HG03175 (cell line): ENCODE measurements around the gene SUCLG1.

ENCODE experiments used
- ATAC-seq: cut with Tn5 transposase; IDR thresholded peaks from one replicate; pipeline ENCODE4 v1.9.1; 2021; ENCODE audit warnings: mild to moderate bottlenecking, moderate library complexity; ENCODE audit not compliant: unreplicated experiment

SUCLG1 gene

GRCh38 chr2:84467389-84467788 is 8.3 kb upstream of the SUCLG1 start:
- ATAC-seq, result no peak

GRCh38 chr2:84461310-84461709 is 2.2 kb upstream of the SUCLG1 start:
- no peak for ATAC-seq

GRCh38 chr2:84460670-84461069 is 1.6 kb upstream of the SUCLG1 start:
- ATAC-seq, result no peak

GRCh38 chr2:84459944-84460429 is 907 bp upstream of the SUCLG1 start:
- no peak for ATAC-seq

- peak; percentile 31 for ATAC-seq
Observed at GRCh38 chr2:84458551-84459017, 496 bp downstream of the SUCLG1 start.

GRCh38 chr2:84457686-84458085 is 1.4 kb downstream of the SUCLG1 start:
- no peak for ATAC-seq

- ATAC-seq, result no peak
Observed at GRCh38 chr2:84456156-84456555, 2.9 kb downstream of the SUCLG1 start.

- ATAC-seq, result no peak
Observed at GRCh38 chr2:84454581-84454980, 4.5 kb downstream of the SUCLG1 start.

GRCh38 chr2:84452624-84453023 is 6.5 kb downstream of the SUCLG1 start:
- no peak for ATAC-seq

GRCh38 chr2:84451579-84451978 is 7.5 kb downstream of the SUCLG1 start:
- ATAC-seq, result no peak

- ATAC-seq, result no peak
Observed at GRCh38 chr2:84450288-84451227, 8.5 kb downstream of the SUCLG1 start.

GRCh38 chr2:84449711-84450110 is 9.4 kb downstream of the SUCLG1 start:
- ATAC-seq, result no peak

- ATAC-seq, result no peak
Observed at GRCh38 chr2:84449055-84449454, 10.0 kb downstream of the SUCLG1 start.

- no peak for ATAC-seq
Observed at GRCh38 chr2:84443477-84443876, 15.6 kb downstream of the SUCLG1 start.

- no peak for ATAC-seq
Observed at GRCh38 chr2:84442888-84443287, 16.2 kb downstream of the SUCLG1 start.

GRCh38 chr2:84441505-84441904 is 17.6 kb downstream of the SUCLG1 start:
- ATAC-seq, result no peak

GRCh38 chr2:84441036-84441435 is 18.0 kb downstream of the SUCLG1 start:
- ATAC-seq, result no peak

- ATAC-seq, result no peak
Observed at GRCh38 chr2:84435345-84436025, 23.6 kb downstream of the SUCLG1 start.

GRCh38 chr2:84429328-84429727 is 29.8 kb downstream of the SUCLG1 start:
- ATAC-seq, result no peak

- peak; percentile 49 for ATAC-seq
Observed at GRCh38 chr2:84427235-84428138, 31.6 kb downstream of the SUCLG1 start.

GRCh38 chr2:84425310-84425709 is 33.8 kb downstream of the SUCLG1 start:
- ATAC-seq, result no peak
